Prostate gland (tissue), 2 donors: ENCODE measurements around the gene INHBC.

ENCODE experiments used
- POLR2A ChIP-seq: fragments of 450-650 bp; IDR thresholded peaks from one replicate; pipeline ENCODE4 v1.6.1; 2016; ENCODE audit warnings: antibody characterized with exemption, mild to moderate bottlenecking
- POLR2AphosphoS5 ChIP-seq: sonication (generic); formaldehyde crosslinking; IDR thresholded peaks from one replicate; pipeline ENCODE4 v1.6.1; 2017; ENCODE audit warnings: antibody characterized with exemption
- TF ChIP-seq, protein P1 (sequence below), 4 experiments: fragments of 200-600 bp in 2 of 4; fragments of 450-650 bp in 2 of 4; sonication (generic) in 2 of 4; IDR thresholded peaks; 1 replicate in 3 of 4; 2 replicates in 1 of 4; pipeline ENCODE4 v1.5.1; 2016 to 2019; ENCODE audit warnings: antibody characterized with exemption in 4 of 4, mild to moderate bottlenecking in 2 of 4, moderate library complexity in 2 of 4

DNA sequence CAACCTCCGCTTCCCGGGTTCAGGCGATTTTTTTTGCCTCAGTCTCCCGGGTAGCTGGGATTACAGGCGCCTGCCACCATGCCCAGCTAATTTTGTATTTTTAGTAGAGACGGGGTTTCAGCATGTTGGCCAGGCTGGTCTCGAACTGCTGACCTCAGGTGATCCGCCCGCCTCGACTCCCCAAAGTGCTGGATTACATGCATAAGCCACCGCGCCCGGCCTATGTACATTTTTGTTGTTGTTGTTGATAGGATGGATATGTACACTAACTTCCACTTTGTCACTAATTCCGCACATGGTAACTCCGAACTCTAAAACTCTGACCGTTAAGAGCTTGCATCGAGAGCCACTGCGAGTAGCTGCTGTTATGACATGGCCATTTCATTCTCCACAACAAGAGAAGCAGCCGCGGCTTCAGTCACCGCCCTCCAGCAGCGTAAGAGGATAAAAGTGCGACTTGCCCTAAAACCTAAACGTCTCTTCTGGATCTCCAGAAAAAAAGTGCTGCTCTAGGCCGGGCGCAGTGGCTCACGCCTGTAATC lies 52.5 kb downstream of the INHBC start:
- TF ChIP-seq, protein P1, sequence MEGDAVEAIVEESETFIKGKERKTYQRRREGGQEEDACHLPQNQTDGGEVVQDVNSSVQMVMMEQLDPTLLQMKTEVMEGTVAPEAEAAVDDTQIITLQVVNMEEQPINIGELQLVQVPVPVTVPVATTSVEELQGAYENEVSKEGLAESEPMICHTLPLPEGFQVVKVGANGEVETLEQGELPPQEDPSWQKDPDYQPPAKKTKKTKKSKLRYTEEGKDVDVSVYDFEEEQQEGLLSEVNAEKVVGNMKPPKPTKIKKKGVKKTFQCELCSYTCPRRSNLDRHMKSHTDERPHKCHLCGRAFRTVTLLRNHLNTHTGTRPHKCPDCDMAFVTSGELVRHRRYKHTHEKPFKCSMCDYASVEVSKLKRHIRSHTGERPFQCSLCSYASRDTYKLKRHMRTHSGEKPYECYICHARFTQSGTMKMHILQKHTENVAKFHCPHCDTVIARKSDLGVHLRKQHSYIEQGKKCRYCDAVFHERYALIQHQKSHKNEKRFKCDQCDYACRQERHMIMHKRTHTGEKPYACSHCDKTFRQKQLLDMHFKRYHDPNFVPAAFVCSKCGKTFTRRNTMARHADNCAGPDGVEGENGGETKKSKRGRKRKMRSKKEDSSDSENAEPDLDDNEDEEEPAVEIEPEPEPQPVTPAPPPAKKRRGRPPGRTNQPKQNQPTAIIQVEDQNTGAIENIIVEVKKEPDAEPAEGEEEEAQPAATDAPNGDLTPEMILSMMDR (IDR thresholded peaks at IDR 0.05) = no peak
- TF ChIP-seq POLR2A (no peak), POLR2AphosphoS5 (no peak)
